GM23338 (cell line): ENCODE results near the gene NR4A1. TPM values are rescaled to one million over a fixed set of nuclear protein-coding genes. Genes with fewer than 3 reads are reported as not detected.

ENCODE experiments used
- ATAC-seq: fragments of 200-7000 bp; cut with Tn5 transposase; 3 replicates; pipeline ENCODE4 v1.9.1; 2020
- DNase-seq: peaks from one replicate; pipeline ENCODE4 v3.0.0-alpha.2; 2015; ENCODE audit warnings: low spot score
- H2AFZ ChIP-seq: fragments of 200-600 bp; sonication (generic); 2 replicates; pipeline ENCODE4 v1.8.0; 2016; ENCODE audit warnings: antibody characterized with exemption, mild to moderate bottlenecking, moderate library complexity
- H3F3A ChIP-seq: fragments of 200-600 bp; sonication (generic); replicated peaks from 2 replicates; pipeline ENCODE4 v1.8.0; 2017; ENCODE audit warnings: antibody characterized with exemption, mixed run types, low read depth
- H3K27ac ChIP-seq: fragments of 200-600 bp; sonication (generic); 2 replicates; pipeline ENCODE4 v1.6.1; 2016; ENCODE audit warnings: low read depth
- H3K27me3 ChIP-seq: fragments of 200-600 bp; sonication (generic); 2 replicates; pipeline ENCODE4 v1.8.0; 2016; ENCODE audit warnings: mild to moderate bottlenecking, mixed run types, moderate library complexity; ENCODE audit not compliant: insufficient read depth
- H3K36me3 ChIP-seq: fragments of 200-600 bp; sonication (generic); 2 replicates; pipeline ENCODE4 v1.8.0; 2016; ENCODE audit warnings: mild to moderate bottlenecking; ENCODE audit not compliant: insufficient read depth
- H3K4me1 ChIP-seq: fragments of 200-600 bp; sonication (generic); 2 replicates; pipeline ENCODE4 v1.8.0; 2016; ENCODE audit warnings: mild to moderate bottlenecking, moderate library complexity; ENCODE audit not compliant: insufficient read depth
- H3K4me2 ChIP-seq: fragments of 200-600 bp; sonication (generic); 2 replicates; pipeline ENCODE4 v1.7.1; 2017; ENCODE audit warnings: mixed run types
- H3K4me3 ChIP-seq: fragments of 200-600 bp; sonication (generic); 2 replicates; pipeline ENCODE4 v1.6.1; 2016; ENCODE audit warnings: mixed run types
- H3K79me2 ChIP-seq: fragments of 200-600 bp; sonication (generic); replicated peaks from 2 replicates; pipeline ENCODE4 v1.8.0; 2017; ENCODE audit warnings: mild to moderate bottlenecking; ENCODE audit not compliant: insufficient read depth
- H3K9me2 ChIP-seq: fragments of 200-600 bp; sonication (generic); 2 replicates; pipeline ENCODE4 v1.8.0; 2017; ENCODE audit not compliant: insufficient read depth
- H4K20me1 ChIP-seq: fragments of 200-600 bp; sonication (generic); replicated peaks from 2 replicates; pipeline ENCODE4 v1.8.0; 2017; ENCODE audit warnings: mild to moderate bottlenecking; ENCODE audit not compliant: insufficient read depth
- H3K27ac Mint-ChIP-seq: 2 replicates; pipeline ENCODE4 v1.8.0; 2020; ENCODE audit warnings: inconsistent platforms, mild to moderate bottlenecking, moderate library complexity, mixed read lengths
- H3K27me3 Mint-ChIP-seq: 3 replicates; pipeline ENCODE4 v1.8.0; 2022; ENCODE audit warnings: low read depth, mild to moderate bottlenecking, moderate library complexity, mixed read lengths, inconsistent platforms; ENCODE audit not compliant: insufficient read depth, poor library complexity
- H3K36me3 Mint-ChIP-seq: 3 replicates; pipeline ENCODE4 v1.8.0; 2021; ENCODE audit warnings: low read depth, mild to moderate bottlenecking, inconsistent platforms, moderate library complexity, mixed read lengths
- H3K4me1 Mint-ChIP-seq: 3 replicates; pipeline ENCODE4 v1.8.0; 2020; ENCODE audit warnings: mild to moderate bottlenecking, inconsistent platforms, mixed read lengths
- H3K4me3 Mint-ChIP-seq: 3 replicates; pipeline ENCODE4 v1.8.0; 2021; ENCODE audit warnings: moderate library complexity, mild to moderate bottlenecking, inconsistent platforms, mixed read lengths
- H3K9me3 Mint-ChIP-seq: 3 replicates; pipeline ENCODE4 v1.8.0; 2020; ENCODE audit warnings: moderate library complexity, mild to moderate bottlenecking, inconsistent platforms, mixed read lengths
- CREB1 ChIP-seq: fragments of 250-450 bp; sonication (Bioruptor Pico); IDR thresholded peaks from 2 replicates; pipeline ENCODE4 v1.5.0; 2020; ENCODE audit warnings: low read depth, mild to moderate bottlenecking, moderate library complexity
- EZH2 ChIP-seq: fragments of 200-600 bp; sonication (generic); IDR thresholded peaks from one replicate; pipeline ENCODE4 v1.8.0; 2017; ENCODE audit warnings: antibody characterized with exemption, mild to moderate bottlenecking, low read depth; ENCODE audit not compliant: unreplicated experiment
- EZH2phosphoT487 ChIP-seq: fragments of 200-600 bp; sonication (generic); IDR thresholded peaks from one replicate; pipeline ENCODE4 v1.8.1; 2018; ENCODE audit warnings: antibody characterized with exemption; ENCODE audit not compliant: unreplicated experiment
- JUNB ChIP-seq: IDR thresholded peaks from one replicate; pipeline ENCODE4 v1.6.1; 2016; ENCODE audit warnings: antibody characterized with exemption; ENCODE audit not compliant: unreplicated experiment
- NANOG ChIP-seq: IDR thresholded peaks from 2 replicates; pipeline ENCODE4 v1.6.1; 2016; ENCODE audit warnings: antibody characterized with exemption, borderline replicate concordance
- POLR2AphosphoS5 ChIP-seq: IDR thresholded peaks from 2 replicates; pipeline ENCODE4 v1.6.1; 2016; ENCODE audit warnings: antibody characterized with exemption, low read depth
- REST ChIP-seq: IDR thresholded peaks from one replicate; pipeline ENCODE4 v1.6.1; 2018; ENCODE audit warnings: antibody characterized with exemption; ENCODE audit not compliant: unreplicated experiment
- STAT1 ChIP-seq: IDR thresholded peaks from one replicate; pipeline ENCODE4 v1.6.1; 2016; ENCODE audit warnings: antibody characterized with exemption; ENCODE audit not compliant: unreplicated experiment
- ZNF114 ChIP-seq: fragments of 250-450 bp; sonication (Bioruptor Pico); IDR thresholded peaks from 2 replicates; pipeline ENCODE4 v1.5.0; 2020; ENCODE audit warnings: mild to moderate bottlenecking, moderate library complexity
- ZNF331 ChIP-seq: fragments of 250-450 bp; sonication (Bioruptor Pico); IDR thresholded peaks from 2 replicates; pipeline ENCODE4 v1.5.0; 2020; ENCODE audit warnings: low read depth, mild to moderate bottlenecking, moderate library complexity
- ZNF462 ChIP-seq: fragments of 250-450 bp; sonication (Bioruptor Pico); IDR thresholded peaks from 2 replicates; pipeline ENCODE4 v1.5.0; 2020; ENCODE audit warnings: mild to moderate bottlenecking, moderate library complexity
- polyA plus RNA-seq: library from polyadenylated mRNA; unstranded; fragments of >200 nt; fragmentation: Nextera tagmentation; extraction: Ambion mirVana; gene quantifications from 2 replicates; pipeline ENCODE4 v1.2.1, GENCODE V29; 2016
- total RNA-seq: library from RNA; depleted of rRNA; stranded (reverse); fragments of >200 nt; shearing (Covaris generic); gene quantifications from 2 replicates; pipeline ENCODE4 v1.2.3, GENCODE V29; 2014
- TF ChIP-seq, protein P1 (sequence below): IDR thresholded peaks from 2 replicates; pipeline ENCODE4 v1.6.1; 2016; ENCODE audit warnings: antibody characterized with exemption
- TF ChIP-seq, protein P2 (sequence below), 2 experiments: fragments of 200-600 bp in 1 of 2; sonication (generic) in 1 of 2; conservative IDR thresholded peaks; 2 replicates each; pipeline versions ENCODE4 v1.5.1 to v1.6.1; 2016 to 2017; ENCODE audit warnings: antibody characterized with exemption in 2 of 2, low read depth in 2 of 2, mild to moderate bottlenecking in 2 of 2, moderate library complexity in 1 of 2

The NR4A1 gene
- total and polyA plus RNA-seq, 2 experiments from 2014 or later, result 7.5 to 19.1 TPM

DNA sequence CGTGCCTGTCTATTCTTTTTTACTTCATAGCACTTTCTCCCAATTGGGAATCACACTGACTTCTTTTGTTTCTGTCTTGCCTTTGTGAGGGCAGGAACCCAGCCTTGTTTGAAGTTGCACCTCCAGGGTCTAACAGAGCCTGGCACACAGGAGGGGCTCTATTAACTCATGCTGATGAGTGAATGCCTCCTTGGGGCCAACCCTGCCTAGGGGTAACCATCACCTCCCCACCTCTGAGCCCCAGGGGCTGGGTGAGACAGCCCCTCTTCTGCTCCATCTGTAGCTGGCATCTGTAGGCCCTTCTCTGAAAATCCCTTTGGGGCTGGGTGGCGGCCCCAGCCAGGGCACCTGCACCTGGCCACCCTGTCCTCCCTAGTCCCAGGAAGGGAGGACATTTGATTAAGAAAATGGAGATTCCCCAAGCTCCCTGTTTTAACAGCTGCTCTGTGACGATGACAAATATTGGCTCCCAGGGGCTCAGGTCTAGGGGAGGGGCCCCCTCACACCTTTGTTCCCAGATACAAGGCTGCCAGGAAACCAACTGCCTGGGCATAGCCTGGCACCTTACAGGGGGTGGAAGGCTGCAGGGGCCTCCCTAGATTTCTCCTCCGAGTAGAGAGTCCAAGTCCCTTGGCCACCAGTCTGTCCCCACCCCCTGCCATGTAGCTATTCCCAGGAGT is 32.7 kb upstream of the NR4A1 start:
- DNase-seq (no peak), ATAC-seq (no peak)
- Mint-ChIP-seq H3K9me3 (no peaks in the 10 kb centered on the region; the same call in 2 of the 3 replicates), H3K27ac (no peak overlapping the region), H3K36me3 (no peaks in the 10 kb centered on the region; the same call in 2 of the 3 replicates), H3K4me3 (no peak overlapping the region), H3K4me1 (peaks cover 25% of the 10 kb centered on the region), H3K27me3 (peaks cover 38% of the 10 kb centered on the region)
- no peak overlapping the region for H2AFZ ChIP-seq
- H3K27ac ChIP-seq, result no peak overlapping the region
- peaks cover 66% of the 10 kb centered on the region for H3K27me3 ChIP-seq
- peaks cover 18% of the 10 kb centered on the region for H3K4me1 ChIP-seq
- no peaks in the 10 kb centered on the region for H3K79me2 ChIP-seq
- H3K4me2 ChIP-seq, result no peak overlapping the region
- H3K36me3 ChIP-seq, result no peaks in the 10 kb centered on the region
- no peaks in the 10 kb centered on the region for H3K9me2 ChIP-seq
- H3K4me3 ChIP-seq, result no peak overlapping the region
- no peaks in the 10 kb centered on the region; the same call in 1 of the 2 replicates for H4K20me1 ChIP-seq
- H3F3A ChIP-seq, result 0 out of 2 replicates have a peak, but pooled peaks cover 9% of the 10 kb centered on the region
- no peak for TF ChIP-seq EZH2phosphoT487
- TF ChIP-seq, protein P1, sequence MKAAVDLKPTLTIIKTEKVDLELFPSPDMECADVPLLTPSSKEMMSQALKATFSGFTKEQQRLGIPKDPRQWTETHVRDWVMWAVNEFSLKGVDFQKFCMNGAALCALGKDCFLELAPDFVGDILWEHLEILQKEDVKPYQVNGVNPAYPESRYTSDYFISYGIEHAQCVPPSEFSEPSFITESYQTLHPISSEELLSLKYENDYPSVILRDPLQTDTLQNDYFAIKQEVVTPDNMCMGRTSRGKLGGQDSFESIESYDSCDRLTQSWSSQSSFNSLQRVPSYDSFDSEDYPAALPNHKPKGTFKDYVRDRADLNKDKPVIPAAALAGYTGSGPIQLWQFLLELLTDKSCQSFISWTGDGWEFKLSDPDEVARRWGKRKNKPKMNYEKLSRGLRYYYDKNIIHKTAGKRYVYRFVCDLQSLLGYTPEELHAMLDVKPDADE, result no peak
- no peak for TF ChIP-seq CREB1 (CRISPR knock-in tag)
- TF ChIP-seq, protein P2, sequence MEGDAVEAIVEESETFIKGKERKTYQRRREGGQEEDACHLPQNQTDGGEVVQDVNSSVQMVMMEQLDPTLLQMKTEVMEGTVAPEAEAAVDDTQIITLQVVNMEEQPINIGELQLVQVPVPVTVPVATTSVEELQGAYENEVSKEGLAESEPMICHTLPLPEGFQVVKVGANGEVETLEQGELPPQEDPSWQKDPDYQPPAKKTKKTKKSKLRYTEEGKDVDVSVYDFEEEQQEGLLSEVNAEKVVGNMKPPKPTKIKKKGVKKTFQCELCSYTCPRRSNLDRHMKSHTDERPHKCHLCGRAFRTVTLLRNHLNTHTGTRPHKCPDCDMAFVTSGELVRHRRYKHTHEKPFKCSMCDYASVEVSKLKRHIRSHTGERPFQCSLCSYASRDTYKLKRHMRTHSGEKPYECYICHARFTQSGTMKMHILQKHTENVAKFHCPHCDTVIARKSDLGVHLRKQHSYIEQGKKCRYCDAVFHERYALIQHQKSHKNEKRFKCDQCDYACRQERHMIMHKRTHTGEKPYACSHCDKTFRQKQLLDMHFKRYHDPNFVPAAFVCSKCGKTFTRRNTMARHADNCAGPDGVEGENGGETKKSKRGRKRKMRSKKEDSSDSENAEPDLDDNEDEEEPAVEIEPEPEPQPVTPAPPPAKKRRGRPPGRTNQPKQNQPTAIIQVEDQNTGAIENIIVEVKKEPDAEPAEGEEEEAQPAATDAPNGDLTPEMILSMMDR (conservative IDR thresholded peaks at IDR 0.05; ENCODE audit: low read depth in 2 of 2), result no peak
- no peak for TF ChIP-seq STAT1
- no peak for TF ChIP-seq JUNB
- no peak for TF ChIP-seq EZH2
- TF ChIP-seq ZNF462 (CRISPR knock-in tag), result no peak
- no peak for TF ChIP-seq NANOG
- TF ChIP-seq ZNF114 (CRISPR knock-in tag), result no peak
- no peak for TF ChIP-seq POLR2AphosphoS5
- no peak for TF ChIP-seq ZNF331 (CRISPR knock-in tag)
- TF ChIP-seq REST, result no peak
